Activated CD8-positive, alpha-beta memory T cell treated with anti-CD3 and anti-CD28 coated beads for 4 hours (primary cell): Measurements from ENCODE around the gene ZAP70.

ENCODE experiments used
- DNase-seq, 2 donors: peaks; one replicate each; pipeline ENCODE4 v3.0.0-alpha.2; 2020; ENCODE audit warnings: low read depth in 2 of 2

The ZAP70 gene

DNA sequence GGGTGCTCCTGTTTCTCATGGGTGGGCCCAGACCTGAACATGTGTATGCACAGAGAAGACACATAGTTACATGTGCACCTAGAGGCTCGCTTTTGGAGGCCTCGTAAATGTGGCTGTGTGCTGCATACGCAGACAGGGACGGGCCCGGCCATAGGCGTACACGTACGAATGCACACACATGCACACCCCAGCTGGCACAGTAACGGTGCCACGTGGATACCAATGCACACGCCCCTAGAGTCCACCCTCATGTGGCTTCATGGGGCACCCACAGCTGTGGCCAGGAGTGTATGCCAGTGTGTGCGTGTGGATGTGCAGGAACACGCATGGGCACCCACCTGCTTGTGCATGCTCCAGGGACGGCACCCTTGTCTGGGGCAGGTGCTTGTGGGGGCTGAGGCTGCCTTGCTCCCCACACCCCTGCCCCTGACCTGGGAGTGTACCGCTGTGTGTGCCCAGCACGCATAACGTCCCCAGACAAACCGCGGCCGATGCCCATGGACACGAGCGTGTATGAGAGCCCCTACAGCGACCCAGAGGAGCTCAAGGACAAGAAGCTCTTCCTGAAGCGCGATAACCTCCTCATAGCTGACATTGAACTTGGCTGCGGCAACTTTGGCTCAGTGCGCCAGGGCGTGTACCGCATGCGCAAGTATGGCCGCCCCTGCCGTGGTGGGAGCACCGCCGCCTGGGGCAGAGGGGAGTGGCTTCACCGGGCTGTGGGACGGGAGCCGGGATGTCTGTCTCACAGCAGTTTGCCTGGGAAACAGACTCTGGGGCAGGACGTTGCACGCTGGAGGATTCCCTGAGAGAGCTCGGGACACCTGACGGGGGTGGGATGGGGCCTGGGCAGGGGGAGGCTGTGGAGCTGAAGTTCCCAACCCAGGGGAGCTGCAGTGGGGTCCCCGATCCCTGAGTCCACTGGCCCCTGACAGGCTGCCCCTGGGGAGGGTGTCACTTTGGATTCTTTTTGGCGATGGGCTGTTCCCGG is 21.0 kb downstream of the ZAP70 start:
- no peak for DNase-seq

DNA sequence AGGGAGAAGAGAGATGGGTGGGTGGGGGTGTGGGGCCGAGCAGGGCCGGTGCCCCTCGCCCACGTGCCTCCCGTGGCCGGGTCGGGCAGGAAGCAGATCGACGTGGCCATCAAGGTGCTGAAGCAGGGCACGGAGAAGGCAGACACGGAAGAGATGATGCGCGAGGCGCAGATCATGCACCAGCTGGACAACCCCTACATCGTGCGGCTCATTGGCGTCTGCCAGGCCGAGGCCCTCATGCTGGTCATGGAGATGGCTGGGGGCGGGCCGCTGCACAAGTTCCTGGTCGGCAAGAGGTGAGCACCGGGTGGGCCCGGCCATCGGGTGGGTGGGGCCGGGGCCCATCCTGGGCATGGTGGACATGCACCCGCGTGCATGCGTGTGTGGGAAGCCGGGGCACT is 21.8 kb downstream of the ZAP70 start:
- no peak for DNase-seq

DNA sequence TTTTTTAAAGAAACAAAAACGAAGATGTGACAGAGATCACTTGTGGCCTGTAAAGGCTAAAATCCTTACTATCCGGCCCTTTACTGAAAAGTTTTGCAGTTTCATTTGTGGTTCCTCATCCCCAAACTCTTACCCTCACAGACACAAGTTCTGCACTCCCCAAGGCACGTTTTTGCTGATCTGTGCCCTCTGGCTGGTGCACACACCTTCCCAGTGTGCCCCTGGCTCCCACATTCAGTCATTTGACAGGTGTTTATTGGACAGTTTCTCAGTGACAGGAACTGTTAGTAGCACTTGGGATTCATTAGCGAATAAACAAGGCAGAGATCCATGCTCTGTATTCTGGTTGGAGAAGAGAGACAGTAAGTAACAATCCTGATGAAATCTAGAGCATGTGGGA is 22.8 kb downstream of the ZAP70 start:
- DNase-seq, result no peak

DNA sequence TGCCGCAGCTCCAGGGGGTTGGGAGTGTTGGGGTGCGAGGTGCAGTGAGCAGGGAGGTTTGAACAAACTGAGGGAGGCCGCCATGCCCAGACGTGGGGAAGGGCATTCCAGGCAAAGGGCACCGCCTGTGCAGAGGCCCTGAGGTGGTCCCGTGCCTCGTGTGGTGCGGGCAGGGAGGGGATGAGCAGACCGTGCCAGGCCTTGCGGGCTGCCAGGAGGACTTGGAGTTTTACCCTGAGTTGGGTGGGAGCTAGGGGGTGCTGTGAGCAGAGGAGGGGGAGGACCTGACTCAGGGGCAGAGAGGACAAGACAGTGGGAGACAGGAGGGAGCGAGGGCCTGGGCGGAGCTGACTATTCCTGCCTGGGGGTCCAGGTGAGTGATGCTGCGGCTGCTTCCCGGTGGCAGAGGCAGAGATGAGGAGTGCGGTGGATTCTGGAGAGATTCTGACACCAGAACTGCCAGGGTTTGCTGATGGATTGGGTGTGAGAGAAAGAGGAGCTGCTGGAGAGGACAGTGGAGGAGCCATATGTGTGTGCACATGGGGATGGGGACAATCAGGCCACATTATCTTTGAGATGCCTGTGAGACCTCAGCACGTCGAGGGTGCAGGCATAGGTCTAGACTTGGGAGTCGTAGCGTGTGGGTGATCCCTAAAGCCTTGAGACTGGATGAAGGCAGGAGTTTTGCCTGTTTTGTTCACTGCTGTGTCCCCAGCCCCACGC is 23.4 kb downstream of the ZAP70 start:
- no peak for DNase-seq

DNA sequence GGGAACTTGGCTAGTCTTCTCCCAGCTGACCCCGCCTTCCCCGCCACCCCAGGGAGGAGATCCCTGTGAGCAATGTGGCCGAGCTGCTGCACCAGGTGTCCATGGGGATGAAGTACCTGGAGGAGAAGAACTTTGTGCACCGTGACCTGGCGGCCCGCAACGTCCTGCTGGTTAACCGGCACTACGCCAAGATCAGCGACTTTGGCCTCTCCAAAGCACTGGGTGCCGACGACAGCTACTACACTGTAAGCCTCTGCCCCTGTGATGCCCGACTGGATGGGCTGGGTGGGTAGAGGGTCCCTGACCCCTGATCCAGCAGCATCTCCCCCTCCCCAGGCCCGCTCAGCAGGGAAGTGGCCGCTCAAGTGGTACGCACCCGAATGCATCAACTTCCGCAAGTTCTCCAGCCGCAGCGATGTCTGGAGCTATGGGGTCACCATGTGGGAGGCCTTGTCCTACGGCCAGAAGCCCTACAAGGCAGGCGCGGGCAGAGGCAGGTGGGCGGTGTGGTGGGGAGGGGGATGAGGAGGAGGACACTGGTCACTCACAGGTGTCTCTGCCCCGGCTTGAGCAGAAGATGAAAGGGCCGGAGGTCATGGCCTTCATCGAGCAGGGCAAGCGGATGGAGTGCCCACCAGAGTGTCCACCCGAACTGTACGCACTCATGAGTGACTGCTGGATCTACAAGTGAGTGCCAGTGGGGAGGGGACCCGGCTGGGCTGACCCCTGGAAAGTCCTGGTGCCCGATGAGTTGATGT is 24.2 kb downstream of the ZAP70 start:
- DNase-seq, result no peak

DNA sequence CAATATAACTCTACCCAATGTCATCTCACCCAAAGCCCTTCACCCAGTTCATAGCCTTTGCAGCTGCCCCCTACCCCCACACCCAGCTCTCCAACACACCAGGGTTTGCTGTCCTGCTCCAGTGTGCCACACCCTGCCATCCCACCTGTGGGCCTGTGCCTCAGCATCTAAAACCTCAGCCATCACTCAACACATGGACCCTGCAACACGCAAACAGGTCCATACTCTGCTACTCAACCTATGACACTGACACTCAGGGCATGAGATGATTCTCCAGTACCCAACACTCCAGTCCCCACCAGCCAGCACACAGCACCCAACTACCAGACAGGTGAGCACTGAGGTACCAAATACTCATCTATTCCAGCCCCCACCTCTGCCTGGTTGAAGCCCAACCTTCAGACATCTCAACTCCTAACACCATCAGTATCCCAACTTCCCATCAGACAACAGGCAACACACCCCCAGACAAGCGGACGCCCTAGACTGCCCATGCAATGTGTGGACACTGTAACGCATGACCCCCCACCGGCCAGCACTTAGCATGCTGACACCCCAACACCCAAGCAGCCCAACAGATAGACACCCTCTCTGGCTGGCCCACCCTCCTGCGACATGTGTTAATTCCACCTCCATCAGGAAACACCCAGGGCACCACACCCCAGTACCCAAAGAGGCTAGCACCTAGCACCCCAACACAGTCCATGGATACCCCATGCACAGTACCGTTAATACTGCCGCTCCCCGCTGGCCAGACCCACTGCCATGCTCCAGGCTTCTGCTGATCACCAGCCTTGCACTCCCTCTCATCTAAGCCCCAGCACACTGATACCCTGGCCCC is 25.0 kb downstream of the ZAP70 start:
- DNase-seq, result no peak

DNA sequence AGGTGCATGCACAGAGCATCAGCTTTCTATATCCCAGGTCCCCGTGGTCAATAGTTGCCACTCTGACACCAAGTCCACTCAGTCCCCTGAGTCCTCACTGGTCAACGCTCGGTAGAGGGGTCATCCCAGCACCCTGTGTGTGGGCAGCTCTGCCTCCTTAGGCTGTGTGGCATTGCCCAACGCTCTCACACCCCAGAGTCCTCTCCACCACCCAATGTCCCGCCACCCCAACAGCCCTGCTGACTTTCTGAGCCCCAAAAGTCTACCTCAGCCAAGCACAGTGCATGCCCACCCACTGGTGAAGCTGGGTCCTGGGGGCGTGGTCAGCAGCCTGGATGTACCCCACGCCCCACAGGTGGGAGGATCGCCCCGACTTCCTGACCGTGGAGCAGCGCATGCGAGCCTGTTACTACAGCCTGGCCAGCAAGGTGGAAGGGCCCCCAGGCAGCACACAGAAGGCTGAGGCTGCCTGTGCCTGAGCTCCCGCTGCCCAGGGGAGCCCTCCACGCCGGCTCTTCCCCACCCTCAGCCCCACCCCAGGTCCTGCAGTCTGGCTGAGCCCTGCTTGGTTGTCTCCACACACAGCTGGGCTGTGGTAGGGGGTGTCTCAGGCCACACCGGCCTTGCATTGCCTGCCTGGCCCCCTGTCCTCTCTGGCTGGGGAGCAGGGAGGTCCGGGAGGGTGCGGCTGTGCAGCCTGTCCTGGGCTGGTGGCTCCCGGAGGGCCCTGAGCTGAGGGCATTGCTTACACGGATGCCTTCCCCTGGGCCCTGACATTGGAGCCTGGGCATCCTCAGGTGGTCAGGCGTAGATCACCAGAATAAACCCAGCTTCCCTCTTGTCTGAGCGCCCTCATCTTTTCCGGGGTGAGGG is 25.9 kb downstream of the ZAP70 start:
- DNase-seq, result no peak

DNA sequence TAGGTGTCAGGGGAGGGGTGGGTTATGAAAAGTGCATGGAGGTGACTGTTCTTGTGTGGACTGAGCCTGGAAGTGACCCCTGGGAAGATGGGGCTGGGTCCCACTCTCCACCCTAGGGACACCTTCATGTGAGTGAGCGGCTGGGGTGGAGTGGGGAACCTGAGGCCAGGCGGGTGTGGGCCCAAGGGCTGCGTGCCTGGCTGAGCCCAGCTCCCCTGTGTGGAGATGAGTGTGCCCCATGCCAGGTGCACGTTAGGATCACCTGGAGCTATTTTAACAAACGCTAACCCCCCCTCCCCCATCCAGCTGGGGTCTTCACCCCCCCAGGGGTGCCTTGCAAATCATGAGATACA is 26.5 kb downstream of the ZAP70 start:
- DNase-seq, result no peak

DNA sequence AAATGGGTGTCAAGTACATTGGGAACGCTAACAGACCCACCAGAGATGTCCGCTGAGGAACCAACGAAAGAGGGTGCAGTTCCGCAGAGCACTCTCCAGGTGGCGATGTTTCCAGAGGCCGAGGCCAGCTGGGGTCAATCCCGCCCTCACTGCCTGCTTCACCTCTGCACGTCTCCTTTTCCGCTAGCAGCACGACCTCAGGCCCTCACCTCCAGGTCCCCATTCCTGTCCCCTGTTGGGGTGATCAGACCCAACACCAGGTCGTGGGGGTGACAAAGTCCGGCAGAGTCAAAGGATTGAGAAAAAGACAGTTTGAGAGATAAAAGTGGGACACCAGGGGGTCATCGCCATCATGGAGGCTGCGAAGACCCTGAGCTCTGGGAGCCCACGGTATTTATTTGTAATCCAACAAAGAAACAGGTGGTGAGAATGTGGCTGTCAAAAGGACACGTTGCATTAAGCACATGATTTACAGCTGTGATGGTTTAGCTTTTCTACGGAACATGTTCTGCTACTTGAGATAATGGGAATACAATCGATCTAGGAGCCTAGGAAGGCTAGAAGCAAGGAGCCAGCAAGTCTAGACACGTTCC is 27.3 kb downstream of the ZAP70 start:
- no peak for DNase-seq

DNA sequence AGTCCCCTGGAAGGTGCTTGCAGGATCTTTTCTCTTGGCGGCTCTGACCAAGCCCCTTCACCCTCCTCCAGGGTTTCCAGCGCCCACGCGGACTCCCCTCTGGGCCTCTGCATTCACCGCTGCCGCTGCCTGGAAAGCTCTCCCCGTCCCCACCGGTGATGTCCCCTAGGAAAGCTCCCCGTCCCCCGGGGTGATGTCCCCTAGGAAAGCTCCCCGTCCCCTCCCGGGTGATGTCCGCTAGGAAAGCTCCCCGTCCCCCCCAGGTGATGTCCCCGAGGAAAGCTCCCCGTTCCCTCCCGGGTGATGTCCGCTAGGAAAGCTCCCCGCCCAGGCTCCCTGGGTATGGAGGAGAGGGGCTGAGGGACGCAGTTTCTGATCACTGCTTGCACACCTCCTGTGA is 27.9 kb downstream of the ZAP70 start:
- DNase-seq, result no peak

DNA sequence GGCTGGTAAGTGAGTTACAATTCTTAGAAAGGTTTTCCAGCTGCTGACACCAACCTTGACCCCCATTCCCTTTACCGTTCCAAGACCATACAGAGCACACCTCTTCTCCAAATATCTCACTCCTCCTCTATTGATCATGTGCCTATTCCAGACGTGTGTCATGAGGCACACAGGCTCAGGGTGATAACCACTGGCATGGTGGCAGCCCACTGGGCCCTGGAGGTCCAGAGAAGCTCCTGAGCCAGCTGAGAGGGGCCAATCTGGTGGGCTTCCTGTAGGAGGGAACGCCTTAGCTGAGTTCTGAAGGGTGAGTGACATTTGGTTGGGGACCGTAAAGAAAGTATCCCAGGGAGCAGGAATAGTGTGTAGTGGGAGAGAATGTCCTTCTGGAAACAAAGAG is 28.3 kb downstream of the ZAP70 start:
- DNase-seq, result no peak

DNA sequence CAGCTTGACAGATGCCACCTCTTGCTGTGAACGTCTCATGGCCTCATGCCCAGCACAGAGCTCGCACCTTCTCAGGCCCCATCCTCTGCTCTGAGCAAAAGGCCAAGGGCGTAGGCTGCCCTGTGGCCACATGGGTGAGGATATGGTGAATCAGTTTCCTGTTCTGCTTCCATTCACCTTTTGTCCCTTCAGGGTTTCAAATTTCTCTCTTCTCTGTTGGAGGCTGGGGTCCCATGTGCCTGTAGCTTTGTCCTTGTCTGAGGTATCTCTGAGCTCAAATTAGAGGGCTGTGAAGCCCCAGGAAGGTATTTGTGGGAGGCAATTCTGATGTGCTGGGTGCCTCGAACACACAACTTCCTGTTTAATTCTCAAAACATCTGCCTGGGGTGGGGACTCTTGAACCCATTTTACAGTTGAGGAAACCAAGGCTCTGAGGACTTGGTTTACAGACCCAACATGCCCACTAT is 29.0 kb downstream of the ZAP70 start:
- DNase-seq, result no peak

DNA sequence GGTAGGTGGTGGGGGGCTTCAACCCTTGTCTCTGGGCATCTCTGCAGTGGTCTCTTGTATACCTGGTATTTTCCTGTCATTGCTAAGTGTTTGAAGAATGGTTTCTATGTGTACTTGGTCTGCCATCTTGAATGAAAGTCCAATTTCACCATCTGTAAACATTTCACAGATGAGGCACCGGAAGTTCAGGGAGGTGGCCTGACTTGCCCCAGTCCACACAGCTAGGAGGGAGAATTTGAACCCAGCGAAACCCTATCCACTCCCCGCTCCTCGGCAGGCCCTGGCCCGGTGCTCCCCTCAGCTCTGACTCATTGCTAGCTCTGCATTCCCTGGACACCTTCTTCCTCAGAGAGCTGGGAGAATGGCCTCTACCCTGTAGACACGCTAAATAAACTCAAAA is 30.5 kb downstream of the ZAP70 start:
- no peak for DNase-seq

DNA sequence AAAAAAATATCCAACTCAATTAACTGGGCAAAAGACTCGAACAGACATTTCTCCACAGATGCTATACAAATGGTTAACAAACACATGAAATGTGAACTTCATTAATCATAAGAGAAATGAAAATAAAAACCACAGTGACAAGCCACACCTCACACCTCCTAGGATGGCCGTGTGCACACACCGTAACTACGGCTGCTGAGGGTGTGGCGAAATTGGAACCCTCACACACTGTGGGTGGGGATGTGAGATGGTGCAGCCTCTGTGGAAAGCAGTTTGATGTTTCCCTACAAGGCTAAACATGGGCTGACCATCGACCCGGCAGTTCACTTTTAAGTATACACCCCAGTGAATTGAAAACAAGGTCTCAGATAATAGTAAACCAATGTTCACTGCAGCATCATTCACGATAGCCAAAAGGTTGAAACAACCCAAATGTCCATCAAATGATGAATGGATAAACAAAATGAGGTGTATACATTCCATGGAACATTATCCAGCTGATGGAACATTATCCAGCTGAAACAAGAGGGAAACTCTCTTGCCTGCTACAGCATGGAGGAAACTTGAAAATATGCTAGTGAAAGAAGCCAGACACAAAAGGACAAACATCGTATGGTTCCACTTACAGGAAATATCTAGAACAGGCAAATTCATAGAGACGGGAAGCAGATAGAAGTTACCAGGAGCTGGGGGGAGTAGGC is 32.2 kb downstream of the ZAP70 start:
- no peak for DNase-seq

DNA sequence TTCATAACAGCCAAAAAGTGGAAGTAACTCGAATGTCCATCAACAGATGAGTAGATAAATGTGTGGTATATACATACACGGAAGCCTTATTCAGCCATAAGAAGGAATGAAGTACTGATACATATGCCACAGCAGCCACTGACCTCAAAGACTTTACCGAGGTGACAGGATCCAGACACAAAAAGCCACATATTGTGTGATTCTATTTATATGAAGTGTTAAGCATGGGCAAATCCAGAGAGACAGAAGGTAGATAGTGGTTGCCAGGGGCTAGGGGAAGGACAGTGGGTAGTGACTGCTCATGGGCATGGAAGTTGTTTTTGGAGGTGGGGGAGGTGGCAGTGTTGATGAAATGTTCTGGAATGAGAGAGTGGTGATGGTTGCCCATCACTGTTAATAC is 33.9 kb downstream of the ZAP70 start:
- DNase-seq, result no peak

DNA sequence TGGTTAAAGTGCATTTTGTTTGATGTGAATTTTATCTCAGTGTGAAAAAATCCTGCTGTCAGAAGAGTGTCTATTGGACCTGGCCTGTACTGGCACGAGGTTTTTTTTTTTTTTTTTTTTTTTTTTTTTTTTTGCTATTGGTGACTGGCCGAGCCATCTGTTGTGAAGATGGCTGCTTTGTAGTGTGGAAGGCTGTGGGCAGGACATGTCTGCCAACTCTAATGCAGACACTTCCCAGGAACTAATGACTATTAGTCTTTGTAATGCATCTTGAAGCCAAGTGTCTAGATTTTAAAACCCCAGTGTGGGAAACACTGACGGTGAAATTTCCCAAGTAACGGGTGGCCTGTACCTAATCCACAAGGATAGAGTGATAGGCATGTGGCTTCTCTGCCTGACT is 34.3 kb downstream of the ZAP70 start:
- no peak for DNase-seq

DNA sequence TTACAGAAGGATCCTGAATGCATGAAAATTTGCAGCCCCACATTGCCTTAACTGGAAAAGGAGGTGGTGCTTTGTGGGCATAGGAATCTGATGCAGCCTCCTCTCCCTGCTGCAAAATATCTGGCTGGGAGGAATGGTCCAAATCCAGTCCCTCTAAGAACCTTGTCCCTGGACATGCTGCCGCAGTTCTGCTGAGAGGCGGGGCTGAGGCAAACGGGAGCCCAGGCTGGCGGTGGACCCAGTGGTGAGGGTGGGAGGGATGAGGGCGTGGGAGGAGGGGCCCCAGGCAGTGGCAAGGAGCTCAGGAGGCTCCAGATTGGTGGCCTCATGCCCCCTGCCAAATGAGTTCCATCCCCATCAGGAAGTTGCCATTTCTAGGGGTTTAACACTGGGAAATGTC is 36.2 kb downstream of the ZAP70 start:
- DNase-seq, result no peak

DNA sequence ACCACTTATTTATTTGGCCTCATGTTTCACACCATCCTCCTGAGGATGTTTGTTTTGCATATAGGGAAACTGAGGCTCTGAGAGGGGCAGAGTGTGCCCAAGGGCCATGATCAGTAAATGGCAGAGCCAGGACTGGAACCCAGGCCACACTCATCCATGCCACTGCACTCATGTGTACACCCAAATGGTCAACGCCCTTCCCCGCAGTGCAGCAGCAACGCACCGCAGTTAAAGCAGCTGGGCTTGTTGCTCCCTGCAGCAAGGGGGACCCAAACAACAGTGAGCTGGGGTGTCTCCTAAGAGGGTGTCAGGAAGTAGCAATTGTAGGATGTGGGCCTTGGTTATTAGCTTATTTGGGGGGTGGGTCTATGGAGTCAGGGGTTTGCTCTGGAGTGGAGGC is 36.6 kb downstream of the ZAP70 start:
- no peak for DNase-seq

DNA sequence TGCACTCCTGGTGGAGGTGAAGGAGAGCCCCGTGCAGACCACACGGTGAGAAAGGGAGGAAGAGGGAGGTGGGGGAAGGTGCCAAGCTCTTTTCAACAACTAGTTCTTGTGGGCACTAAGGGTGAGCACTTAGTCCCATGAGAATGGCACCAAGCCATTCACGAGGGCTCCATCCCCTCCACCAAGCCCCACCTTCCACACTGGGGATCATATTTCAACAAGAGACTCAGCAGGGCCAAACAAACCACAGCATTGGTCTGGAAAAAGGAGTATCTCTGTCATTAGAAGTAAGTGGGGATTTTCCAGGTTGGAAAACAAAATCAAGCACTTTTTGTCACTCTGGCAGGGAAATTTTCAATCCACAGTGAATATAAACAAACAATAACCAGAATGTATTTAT is 38.4 kb downstream of the ZAP70 start:
- DNase-seq, result no peak
